ENCODE data around the gene C9orf50. TPM values are rescaled to one million over a fixed set of nuclear protein-coding genes. Genes with fewer than 3 reads are reported as not detected.
"Not testable (repeated sequence)": the region's sequence is repeated elsewhere in the genome, so short reads cannot be mapped to it uniquely, and the experiment has no call there.

The C9orf50 gene
- total and polyA plus RNA-seq, 2 experiments from 2014 or later, result not detected

DNA sequence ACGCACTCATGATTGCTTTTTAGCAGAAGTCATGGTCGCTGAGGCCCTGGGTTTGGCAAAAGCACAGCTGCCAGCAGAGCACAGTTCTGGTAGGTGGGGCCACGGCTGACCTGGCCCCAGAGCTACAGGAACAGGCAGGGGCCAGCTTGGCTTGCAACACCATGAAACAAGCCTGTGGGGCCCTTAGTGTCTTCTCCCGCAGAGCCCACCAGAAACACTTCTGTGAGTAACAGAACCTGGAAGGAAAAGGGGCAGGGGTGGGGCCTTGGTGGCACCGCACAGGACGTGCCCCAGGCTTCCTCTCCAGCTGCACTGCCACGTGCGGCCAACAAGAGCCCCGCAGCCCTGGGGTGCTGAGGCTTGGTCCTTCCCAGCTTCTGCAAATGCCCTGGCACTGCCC, 16.2 kb upstream of the C9orf50 start:
- no peak overlapping the region for H3K4me3 ChIP-seq
- Mint-ChIP-seq H3K27ac (no peak overlapping the region), H3K36me3 (ENCODE audit: low read depth) (peaks cover 47% of the 10 kb centered on the region), H3K4me3 (no peak overlapping the region), H3K9me3 (no peaks in the 10 kb centered on the region), H3K4me1 (peaks cover 9% of the 10 kb centered on the region), H3K27me3 (ENCODE audit: insufficient read depth, low read depth, poor library complexity) (peaks cover 13% of the 10 kb centered on the region)
- peaks cover 37% of the 10 kb centered on the region for H4K20me1 ChIP-seq (replicated peaks; ENCODE audit: insufficient read depth)
- H3K36me3 ChIP-seq (ENCODE audit: insufficient read depth), result no peaks in the 10 kb centered on the region; the same call in 1 of the 2 replicates
- no peak overlapping the region for H2AFZ ChIP-seq
- peaks cover 28% of the 10 kb centered on the region for H3K79me2 ChIP-seq (replicated peaks; ENCODE audit: insufficient read depth)
- ATAC-seq, result no peak
- H3K4me2 ChIP-seq, result no peak overlapping the region
- no peaks in the 10 kb centered on the region for H3K27me3 ChIP-seq (ENCODE audit: insufficient read depth)
- no peak for DNase-seq (ENCODE audit: low spot score)
- H3K27ac ChIP-seq (ENCODE audit: low read depth), result 0 out of 2 replicates have a peak overlapping the region, but pooled peaks have one; percentile 59
- H3K9me2 ChIP-seq (ENCODE audit: insufficient read depth), result no peaks in the 10 kb centered on the region
- H3F3A ChIP-seq (replicated peaks; ENCODE audit: low read depth), result no peaks in the 10 kb centered on the region; the same call in 1 of the 2 replicates
- H3K4me1 ChIP-seq (ENCODE audit: insufficient read depth), result no peaks in the 10 kb centered on the region
- 0 out of 2 replicates have a peak, but pooled peaks have one; percentile 1 for TF ChIP-seq POLR2AphosphoS5 (IDR thresholded peaks at IDR 0.05; ENCODE audit: low read depth)
- TF ChIP-seq, protein P1, sequence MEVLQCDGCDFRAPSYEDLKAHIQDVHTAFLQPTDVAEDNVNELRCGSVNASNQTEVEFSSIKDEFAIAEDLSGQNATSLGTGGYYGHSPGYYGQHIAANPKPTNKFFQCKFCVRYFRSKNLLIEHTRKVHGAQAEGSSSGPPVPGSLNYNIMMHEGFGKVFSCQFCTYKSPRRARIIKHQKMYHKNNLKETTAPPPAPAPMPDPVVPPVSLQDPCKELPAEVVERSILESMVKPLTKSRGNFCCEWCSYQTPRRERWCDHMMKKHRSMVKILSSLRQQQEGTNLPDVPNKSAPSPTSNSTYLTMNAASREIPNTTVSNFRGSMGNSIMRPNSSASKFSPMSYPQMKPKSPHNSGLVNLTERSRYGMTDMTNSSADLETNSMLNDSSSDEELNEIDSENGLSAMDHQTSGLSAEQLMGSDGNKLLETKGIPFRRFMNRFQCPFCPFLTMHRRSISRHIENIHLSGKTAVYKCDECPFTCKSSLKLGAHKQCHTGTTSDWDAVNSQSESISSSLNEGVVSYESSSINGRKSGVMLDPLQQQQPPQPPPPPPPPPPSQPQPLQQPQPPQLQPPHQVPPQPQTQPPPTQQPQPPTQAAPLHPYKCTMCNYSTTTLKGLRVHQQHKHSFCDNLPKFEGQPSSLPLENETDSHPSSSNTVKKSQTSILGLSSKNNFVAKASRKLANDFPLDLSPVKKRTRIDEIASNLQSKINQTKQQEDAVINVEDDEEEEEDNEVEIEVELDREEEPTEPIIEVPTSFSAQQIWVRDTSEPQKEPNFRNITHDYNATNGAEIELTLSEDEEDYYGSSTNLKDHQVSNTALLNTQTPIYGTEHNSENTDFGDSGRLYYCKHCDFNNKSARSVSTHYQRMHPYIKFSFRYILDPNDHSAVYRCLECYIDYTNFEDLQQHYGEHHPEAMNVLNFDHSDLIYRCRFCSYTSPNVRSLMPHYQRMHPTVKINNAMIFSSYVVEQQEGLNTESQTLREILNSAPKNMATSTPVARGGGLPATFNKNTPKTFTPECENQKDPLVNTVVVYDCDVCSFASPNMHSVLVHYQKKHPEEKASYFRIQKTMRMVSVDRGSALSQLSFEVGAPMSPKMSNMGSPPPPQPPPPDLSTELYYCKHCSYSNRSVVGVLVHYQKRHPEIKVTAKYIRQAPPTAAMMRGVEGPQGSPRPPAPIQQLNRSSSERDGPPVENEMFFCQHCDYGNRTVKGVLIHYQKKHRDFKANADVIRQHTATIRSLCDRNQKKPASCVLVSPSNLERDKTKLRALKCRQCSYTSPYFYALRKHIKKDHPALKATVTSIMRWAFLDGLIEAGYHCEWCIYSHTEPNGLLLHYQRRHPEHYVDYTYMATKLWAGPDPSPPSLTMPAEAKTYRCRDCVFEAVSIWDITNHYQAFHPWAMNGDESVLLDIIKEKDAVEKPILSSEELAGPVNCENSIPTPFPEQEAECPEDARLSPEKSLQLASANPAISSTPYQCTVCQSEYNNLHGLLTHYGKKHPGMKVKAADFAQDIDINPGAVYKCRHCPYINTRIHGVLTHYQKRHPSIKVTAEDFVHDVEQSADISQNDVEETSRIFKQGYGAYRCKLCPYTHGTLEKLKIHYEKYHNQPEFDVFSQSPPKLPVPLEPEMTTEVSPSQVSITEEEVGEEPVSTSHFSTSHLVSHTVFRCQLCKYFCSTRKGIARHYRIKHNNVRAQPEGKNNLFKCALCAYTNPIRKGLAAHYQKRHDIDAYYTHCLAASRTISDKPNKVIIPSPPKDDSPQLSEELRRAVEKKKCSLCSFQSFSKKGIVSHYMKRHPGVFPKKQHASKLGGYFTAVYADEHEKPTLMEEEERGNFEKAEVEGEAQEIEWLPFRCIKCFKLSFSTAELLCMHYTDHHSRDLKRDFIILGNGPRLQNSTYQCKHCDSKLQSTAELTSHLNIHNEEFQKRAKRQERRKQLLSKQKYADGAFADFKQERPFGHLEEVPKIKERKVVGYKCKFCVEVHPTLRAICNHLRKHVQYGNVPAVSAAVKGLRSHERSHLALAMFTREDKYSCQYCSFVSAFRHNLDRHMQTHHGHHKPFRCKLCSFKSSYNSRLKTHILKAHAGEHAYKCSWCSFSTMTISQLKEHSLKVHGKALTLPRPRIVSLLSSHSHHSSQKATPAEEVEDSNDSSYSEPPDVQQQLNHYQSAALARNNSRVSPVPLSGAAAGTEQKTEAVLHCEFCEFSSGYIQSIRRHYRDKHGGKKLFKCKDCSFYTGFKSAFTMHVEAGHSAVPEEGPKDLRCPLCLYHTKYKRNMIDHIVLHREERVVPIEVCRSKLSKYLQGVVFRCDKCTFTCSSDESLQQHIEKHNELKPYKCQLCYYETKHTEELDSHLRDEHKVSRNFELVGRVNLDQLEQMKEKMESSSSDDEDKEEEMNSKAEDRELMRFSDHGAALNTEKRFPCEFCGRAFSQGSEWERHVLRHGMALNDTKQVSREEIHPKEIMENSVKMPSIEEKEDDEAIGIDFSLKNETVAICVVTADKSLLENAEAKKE (CRISPR knock-in tag; IDR thresholded peaks at IDR 0.05), result no peak

DNA sequence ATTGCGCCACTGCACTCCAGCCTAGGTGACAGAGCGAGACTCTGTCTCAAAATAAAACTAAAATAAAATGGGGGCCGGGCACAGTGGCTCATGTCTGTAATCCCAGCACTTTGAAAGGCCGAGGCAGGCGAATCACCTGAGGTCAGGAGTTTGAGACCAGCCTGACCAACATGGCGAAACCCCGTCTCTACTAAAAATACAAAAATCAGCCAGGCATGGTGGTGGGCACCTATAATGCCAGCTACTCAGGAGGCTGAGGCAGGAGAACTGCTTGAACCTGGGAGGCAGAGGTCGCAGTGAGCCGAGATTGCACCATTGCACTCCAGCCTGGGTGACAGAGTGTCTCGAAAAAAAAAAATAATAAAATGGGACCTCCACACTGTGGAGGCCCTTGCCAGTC, 15.4 kb upstream of the C9orf50 start:
- not testable (repeated sequence) for H3K9me2 ChIP-seq (ENCODE audit: insufficient read depth); H3K4me1 ChIP-seq (ENCODE audit: insufficient read depth); DNase-seq (ENCODE audit: low spot score); H3F3A ChIP-seq (replicated peaks; ENCODE audit: low read depth); ATAC-seq; H3K27me3 ChIP-seq (ENCODE audit: insufficient read depth); H2AFZ ChIP-seq; H3K9me3 Mint-ChIP-seq; H3K36me3 ChIP-seq (ENCODE audit: insufficient read depth); H3K4me3 Mint-ChIP-seq; H3K4me2 ChIP-seq; H3K27ac ChIP-seq (ENCODE audit: low read depth); H3K27ac Mint-ChIP-seq; H3K4me3 ChIP-seq
- H3K4me1 Mint-ChIP-seq, result peaks cover 10% of the 10 kb centered on the region
- Histone ChIP-seq H4K20me1 (replicated peaks; ENCODE audit: insufficient read depth) (peaks cover 41% of the 10 kb centered on the region), H3K79me2 (replicated peaks; ENCODE audit: insufficient read depth) (peaks cover 32% of the 10 kb centered on the region)
- peaks cover 16% of the 10 kb centered on the region for H3K27me3 Mint-ChIP-seq (ENCODE audit: insufficient read depth, low read depth, poor library complexity)
- H3K36me3 Mint-ChIP-seq (ENCODE audit: low read depth), result peaks cover 47% of the 10 kb centered on the region

Data from GM23338 (cell line).